PC-9 (cell line): Measurements from ENCODE around the gene GPR26.

ENCODE experiments used
- CTCF ChIP-seq: fragments of 200-600 bp; sonication (generic); conservative IDR thresholded peaks from 2 replicates; pipeline ENCODE4 v1.6.1; 2017; ENCODE audit warnings: mixed run types, antibody characterized with exemption, mild to moderate bottlenecking, moderate library complexity
- EZH2 ChIP-seq: fragments of 200-600 bp; sonication (generic); IDR thresholded peaks from 2 replicates; pipeline ENCODE4 v1.8.0; 2017; ENCODE audit warnings: antibody characterized with exemption, low read depth

- TF ChIP-seq CTCF: no peak
- TF ChIP-seq EZH2: no peak
Measured at GRCh38 chr10:123689880-123690279, 23.7 kb downstream of the GPR26 start.
